B cell (primary cell): ENCODE measurements around the gene MAP4K2. TPM values are rescaled to one million over a fixed set of nuclear protein-coding genes. Genes with fewer than 3 reads are reported as not detected.

Experiments used
- ATAC-seq: fragments of 200-7000 bp; cut with Tn5 transposase; one replicate; pipeline ENCODE4 v1.10.0; 2021; ENCODE audit warnings: low read depth, mild to moderate bottlenecking, moderate number of reproducible peaks, moderate library complexity
- CTCF ChIA-PET: fragments of 350-600 bp; sonication (Branson Sonifier 250); formaldehyde crosslinking; loops from one replicate; lab custom pipeline; 2021; ENCODE audit warnings: antibody characterized with exemption, inconsistent platforms; lab: Charles Lee
- POLR2A ChIA-PET: fragments of 350-600 bp; sonication (Branson Sonifier 250); formaldehyde crosslinking; loops from one replicate; lab custom pipeline; 2021; ENCODE audit warnings: antibody characterized with exemption; lab: Charles Lee
- DNase-seq: peaks from one replicate; pipeline ENCODE4 v3.0.0; 2013
- H2AFZ ChIP-seq: 2 replicates; pipeline ENCODE4 v1.6.1; 2012; ENCODE audit warnings: mild to moderate bottlenecking, low read depth, low read length; ENCODE audit not compliant: insufficient read depth, poor library complexity, severe bottlenecking
- H3K27ac ChIP-seq, 2 donors: 1 replicate in 1 of 2; 2 replicates in 1 of 2; pipeline ENCODE4 v1.5.1; 2012 to 2013; ENCODE audit warnings: low read length in 2 of 2, mild to moderate bottlenecking in 2 of 2, moderate library complexity in 1 of 2
- H3K27me3 ChIP-seq, 4 experiments: fragments of 200-600 bp in 1 of 4; sonication (generic) in 1 of 4; replicated peaks in 1 of 4; 1 replicate in 2 of 4; 2 replicates in 2 of 4; pipeline versions ENCODE4 v1.6.1 to v1.7.0; 2013 to 2016; ENCODE audit warnings: low read length in 3 of 4, mild to moderate bottlenecking in 2 of 4, mixed read lengths in 1 of 4, moderate library complexity in 1 of 4; ENCODE audit not compliant: insufficient read depth in 4 of 4, control insufficient read depth in 3 of 4; ENCODE audit errors: control extremely low read depth in 1 of 4
- H3K36me3 ChIP-seq, 2 experiments: replicated peaks in 1 of 2; 1 replicate in 1 of 2; 2 replicates in 1 of 2; pipeline versions ENCODE4 v1.6.1 to v1.7.1; 2013; ENCODE audit warnings: low read length in 1 of 2; ENCODE audit not compliant: insufficient read depth in 2 of 2, control insufficient read depth in 1 of 2; ENCODE audit errors: control extremely low read depth in 1 of 2, extremely low read depth in 1 of 2
- H3K4me1 ChIP-seq, 2 donors: fragments of 200-600 bp in 1 of 2; sonication (generic) in 1 of 2; 1 replicate in 1 of 2; 2 replicates in 1 of 2; pipeline versions ENCODE4 v1.5.1 to v1.6.1; 2013 to 2017; ENCODE audit warnings: low read length in 2 of 2; ENCODE audit not compliant: control insufficient read depth in 2 of 2, insufficient read depth in 2 of 2
- H3K4me2 ChIP-seq: replicated peaks from 2 replicates; pipeline ENCODE3; 2012; ENCODE audit warnings: mild to moderate bottlenecking, low read depth, low read length; ENCODE audit not compliant: poor library complexity, severe bottlenecking
- H3K4me3 ChIP-seq, 5 experiments: fragments of 200-600 bp in 1 of 5; sonication (generic) in 1 of 5; 1 replicate in 3 of 5; 2 replicates in 2 of 5; pipeline versions ENCODE4 v1.5.1 to v1.7.0; 2011 to 2016; ENCODE audit warnings: low read length in 4 of 5, mild to moderate bottlenecking in 4 of 5, low read depth in 2 of 5, control low read depth in 1 of 5, moderate library complexity in 1 of 5; ENCODE audit not compliant: insufficient read depth in 1 of 5; ENCODE audit errors: control extremely low read depth in 1 of 5, extremely low read depth in 1 of 5
- H3K79me2 ChIP-seq: fragments of 200-600 bp; sonication (generic); one replicate; pipeline ENCODE4 v1.6.0; 2016; ENCODE audit warnings: low read length; ENCODE audit not compliant: control insufficient read depth, insufficient read depth
- H3K9ac ChIP-seq: fragments of 200-600 bp; sonication (generic); 2 replicates; pipeline ENCODE4 v1.6.1; 2017; ENCODE audit warnings: mild to moderate bottlenecking, low read length, moderate library complexity
- H3K9me3 ChIP-seq, 3 donors: one replicate each; pipeline versions ENCODE4 v1.6.1 to v1.7.1; 2013; ENCODE audit warnings: low read length in 2 of 3; ENCODE audit not compliant: control insufficient read depth in 2 of 3, insufficient read depth in 1 of 3; ENCODE audit errors: control extremely low read depth in 1 of 3
- H4K20me1 ChIP-seq: 2 replicates; pipeline ENCODE4 v1.6.0; 2012; ENCODE audit warnings: mild to moderate bottlenecking, low read length; ENCODE audit not compliant: insufficient read depth, control insufficient read depth, poor library complexity, severe bottlenecking
- H3K27ac Mint-ChIP-seq: one replicate; pipeline ENCODE4 v1.8.0; 2021; ENCODE audit warnings: mixed read lengths
- H3K27me3 Mint-ChIP-seq: one replicate; pipeline ENCODE4 v1.8.0; 2021; ENCODE audit warnings: mixed read lengths
- H3K4me1 Mint-ChIP-seq: one replicate; pipeline ENCODE4 v1.8.0; 2021; ENCODE audit warnings: mixed read lengths
- H3K4me3 Mint-ChIP-seq: one replicate; pipeline ENCODE4 v1.8.0; 2021; ENCODE audit warnings: mixed read lengths
- H3K9me3 Mint-ChIP-seq: one replicate; pipeline ENCODE4 v1.8.0; 2022; ENCODE audit warnings: mixed read lengths; ENCODE audit not compliant: insufficient read depth
- EZH2 ChIP-seq: IDR thresholded peaks from 2 replicates; pipeline ENCODE4 v1.6.1; 2012; ENCODE audit warnings: borderline replicate concordance, low read depth, mild to moderate bottlenecking, moderate library complexity, low read length; ENCODE audit not compliant: insufficient read depth, poor library complexity, severe bottlenecking
- WGBS: methylation state at CpG from one replicate; pipeline ENCODE4 v1.1.5; 2013; ENCODE audit warnings: missing lambda C conversion rate; ENCODE audit not compliant: insufficient coverage; 5-methylcytosine and 5-hydroxymethylcytosine counted together
- intact Hi-C: fragments of 100-400 bp; cut with micrococcal nuclease; formaldehyde crosslinking; loops from one replicate; pipeline ENCODE4 v1.10.0; 2022
- polyA plus RNA-seq: library from polyadenylated mRNA; depleted of rRNA; stranded (reverse); fragments of >200 nt; gene quantifications from 2 replicates; pipeline ENCODE4 v1.2.3, GENCODE V29; 2012
- total RNA-seq, 2 donors: library from RNA; stranded (reverse); fragments of 120-200 nt in 1 of 2; gene quantifications; 1 replicate in 1 of 2; 2 replicates in 1 of 2; pipeline versions ENCODE4 v1.2.3 to v1.2.4, GENCODE V29; 2013 to 2022
- TF ChIP-seq, protein P1 (sequence below): fragments of 200-600 bp; IDR thresholded peaks from one replicate; pipeline ENCODE4 v1.8.0; 2022; ENCODE audit warnings: antibody characterized with exemption, mild to moderate bottlenecking

Gene MAP4K2
- total and polyA plus RNA-seq, 2 donors (not counting 1 experiment from before 2014, with no cell fraction given): 118 to 163 TPM

DNA sequence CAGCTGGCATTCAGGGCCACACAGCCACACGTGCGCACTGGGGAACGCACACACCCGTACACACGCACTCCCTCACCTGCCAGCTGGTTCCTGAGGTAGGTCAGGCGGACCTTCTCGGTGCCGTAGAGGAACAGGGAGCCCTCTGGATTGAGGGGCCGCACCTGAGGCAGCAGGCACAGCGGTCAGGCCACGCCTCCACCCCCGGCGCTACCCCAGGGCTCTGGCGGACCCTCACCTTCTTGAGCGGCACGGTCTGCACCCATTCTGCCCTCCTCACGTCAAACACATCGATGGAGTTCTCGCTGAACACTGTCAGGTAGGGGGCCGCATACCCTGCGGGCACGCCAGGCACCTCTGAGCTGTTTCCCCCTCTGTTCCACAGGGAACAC is 24.4 kb upstream of the MAP4K2 start:
- ChIA-PET POLR2A (no interaction called here), CTCF (interaction anchor here (0.8 kb wide), 1 partner anchor 60 kb away, joined by 3 read pairs; no protein-coding TSS in a partner anchor)
- H3K4me3 ChIP-seq: no peak overlapping the region
- ATAC-seq (no peak), DNase-seq (no peak)
- no peaks in the 10 kb centered on the region for H4K20me1 ChIP-seq
- no peak overlapping the region for H3K27ac ChIP-seq
- H3K4me1 ChIP-seq: no peaks in the 10 kb centered on the region
- Mint-ChIP-seq H3K4me1 (peaks cover 2% of the 10 kb centered on the region), H3K9me3 (no peaks in the 10 kb centered on the region), H3K27me3 (no peaks in the 10 kb centered on the region), H3K4me3 (no peak overlapping the region), H3K27ac (no peak overlapping the region)
- no peaks in the 10 kb centered on the region for H3K27me3 ChIP-seq
- no peak overlapping the region for H2AFZ ChIP-seq
- TF ChIP-seq, protein P1, sequence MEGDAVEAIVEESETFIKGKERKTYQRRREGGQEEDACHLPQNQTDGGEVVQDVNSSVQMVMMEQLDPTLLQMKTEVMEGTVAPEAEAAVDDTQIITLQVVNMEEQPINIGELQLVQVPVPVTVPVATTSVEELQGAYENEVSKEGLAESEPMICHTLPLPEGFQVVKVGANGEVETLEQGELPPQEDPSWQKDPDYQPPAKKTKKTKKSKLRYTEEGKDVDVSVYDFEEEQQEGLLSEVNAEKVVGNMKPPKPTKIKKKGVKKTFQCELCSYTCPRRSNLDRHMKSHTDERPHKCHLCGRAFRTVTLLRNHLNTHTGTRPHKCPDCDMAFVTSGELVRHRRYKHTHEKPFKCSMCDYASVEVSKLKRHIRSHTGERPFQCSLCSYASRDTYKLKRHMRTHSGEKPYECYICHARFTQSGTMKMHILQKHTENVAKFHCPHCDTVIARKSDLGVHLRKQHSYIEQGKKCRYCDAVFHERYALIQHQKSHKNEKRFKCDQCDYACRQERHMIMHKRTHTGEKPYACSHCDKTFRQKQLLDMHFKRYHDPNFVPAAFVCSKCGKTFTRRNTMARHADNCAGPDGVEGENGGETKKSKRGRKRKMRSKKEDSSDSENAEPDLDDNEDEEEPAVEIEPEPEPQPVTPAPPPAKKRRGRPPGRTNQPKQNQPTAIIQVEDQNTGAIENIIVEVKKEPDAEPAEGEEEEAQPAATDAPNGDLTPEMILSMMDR: no peak
- no peak for TF ChIP-seq EZH2
- H3K79me2 ChIP-seq: no peaks in the 10 kb centered on the region
- H3K9ac ChIP-seq: no peak overlapping the region
- peaks cover 0 to 3% of the 10 kb centered on the region in 2 experiments for H3K36me3 ChIP-seq
- intact Hi-C loops: no loop called here
- H3K9me3 ChIP-seq: no peaks in the 10 kb centered on the region
- no peak overlapping the region for H3K4me2 ChIP-seq
- WGBS: 99% methylated on average over 22 of the region's 22 CpGs

DNA sequence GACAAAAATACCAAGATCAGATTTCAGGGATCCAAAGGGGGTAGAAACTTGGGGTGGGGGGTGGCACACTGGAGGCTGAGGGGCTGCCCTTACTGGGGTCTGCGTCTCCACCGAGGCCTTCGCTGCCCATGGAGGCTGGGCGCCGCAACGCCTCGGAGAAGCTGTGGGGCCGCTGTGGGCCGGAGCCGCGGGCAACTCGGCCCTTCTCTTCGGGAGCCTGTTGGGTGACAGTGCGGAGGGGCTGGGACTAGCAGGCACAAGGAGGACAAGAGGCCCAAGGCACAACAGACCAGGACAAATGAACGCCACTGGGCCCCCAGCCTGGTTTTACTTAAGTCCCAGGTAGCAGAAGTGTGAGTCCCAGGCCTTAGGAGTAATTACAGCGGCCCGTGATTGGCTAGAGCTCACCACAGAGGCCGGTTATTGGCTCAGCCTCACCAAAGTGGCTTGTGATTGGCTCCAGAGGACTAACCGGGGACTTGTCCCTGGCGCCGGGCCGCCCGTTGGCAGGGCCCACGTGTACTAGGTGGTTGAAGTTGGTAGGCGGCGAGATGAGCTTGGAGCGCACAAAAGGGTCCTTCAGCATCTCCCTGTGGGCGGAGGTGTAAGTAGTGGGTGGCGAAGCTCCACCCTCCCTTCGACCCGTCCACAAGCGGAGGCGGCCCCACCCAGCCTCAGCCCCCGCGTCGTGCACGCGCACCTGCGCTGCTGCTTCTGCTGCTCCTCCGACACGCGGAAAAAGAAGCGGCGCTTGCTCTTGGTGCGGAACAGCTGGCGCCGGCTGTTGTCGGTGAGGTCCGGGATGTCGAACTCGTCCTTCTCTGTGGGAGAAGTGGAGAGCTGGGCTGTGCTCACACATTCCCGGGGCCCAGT is 23.8 kb upstream of the MAP4K2 start:
- WGBS: 98% methylated on average over 40 of the region's 52 CpGs
- Histone ChIP-seq H3K4me2 (no peak overlapping the region), H4K20me1 (no peaks in the 10 kb centered on the region), H3K36me3 (peaks cover 0 to under 1% of the 10 kb centered on the region in 2 experiments), H3K4me3 (no peak overlapping the region), H3K9me3 (no peaks in the 10 kb centered on the region), H3K27me3 (no peaks in the 10 kb centered on the region), H3K4me1 (no peaks in the 10 kb centered on the region), H3K9ac (no peak overlapping the region), H3K79me2 (no peaks in the 10 kb centered on the region), H3K27ac (no peak overlapping the region), H2AFZ (no peak overlapping the region)
- TF ChIP-seq, protein P1: no peak
- TF ChIP-seq EZH2: no peak
- ATAC-seq: no peak
- POLR2A ChIA-PET: interaction anchor here (1.0 kb wide), 1 partner anchor 25 kb away, joined by 3 read pairs; no protein-coding TSS in a partner anchor
- Mint-ChIP-seq H3K27ac (no peak overlapping the region), H3K4me1 (peaks cover 2% of the 10 kb centered on the region), H3K27me3 (no peaks in the 10 kb centered on the region), H3K4me3 (no peak overlapping the region), H3K9me3 (no peaks in the 10 kb centered on the region)
- CTCF ChIA-PET: interaction anchor here (0.8 kb wide), 1 partner anchor 60 kb away, joined by 3 read pairs; no protein-coding TSS in a partner anchor
- DNase-seq: no peak
- intact Hi-C loops: no loop called here
